Trophoblast cell (in vitro differentiated cells and primary cell): ENCODE measurements around the gene NCBP2.

Experiments
- DNase-seq, 2 donors: peaks; one replicate each; pipeline ENCODE4 v3.0.0-alpha.2; 2016
- H2AFZ ChIP-seq: 2 replicates; pipeline ENCODE4 v1.6.1; 2013; ENCODE audit warnings: low read length, moderate library complexity, mild to moderate bottlenecking; ENCODE audit not compliant: insufficient read depth, poor library complexity
- H2AK5ac ChIP-seq: 2 replicates; pipeline ENCODE4 v1.6.1; 2013; ENCODE audit warnings: mild to moderate bottlenecking, low read length
- H2BK120ac ChIP-seq: 2 replicates; pipeline ENCODE4 v1.6.1; 2013; ENCODE audit warnings: low read length, mild to moderate bottlenecking, moderate library complexity; ENCODE audit not compliant: insufficient read depth, poor library complexity
- H2BK12ac ChIP-seq: 2 replicates; pipeline ENCODE4 v1.6.1; 2013; ENCODE audit warnings: mild to moderate bottlenecking, low read length, moderate library complexity
- H2BK5ac ChIP-seq: 2 replicates; pipeline ENCODE4 v1.6.1; 2013; ENCODE audit warnings: low read length, low read depth, moderate library complexity, mild to moderate bottlenecking; ENCODE audit not compliant: poor library complexity
- H3K14ac ChIP-seq: 2 replicates; pipeline ENCODE4 v1.6.1; 2013; ENCODE audit warnings: mild to moderate bottlenecking, low read length
- H3K18ac ChIP-seq: 2 replicates; pipeline ENCODE4 v1.6.1; 2013; ENCODE audit warnings: mild to moderate bottlenecking, low read length
- H3K23ac ChIP-seq: 2 replicates; pipeline ENCODE4 v1.6.1; 2013; ENCODE audit warnings: low read length
- H3K27ac ChIP-seq: 2 replicates; pipeline ENCODE4 v1.5.1; 2013; ENCODE audit warnings: low read depth, mild to moderate bottlenecking, inconsistent platforms, low read length, moderate library complexity
- H3K27me3 ChIP-seq: 2 replicates; pipeline ENCODE4 v1.6.1; 2013; ENCODE audit warnings: inconsistent platforms, mild to moderate bottlenecking, low read length, moderate library complexity; ENCODE audit not compliant: insufficient read depth
- H3K36me3 ChIP-seq, 2 experiments: 1 replicate in 1 of 2; 2 replicates in 1 of 2; pipeline ENCODE4 v1.6.1; 2013; ENCODE audit warnings: low read length in 2 of 2, mild to moderate bottlenecking in 2 of 2, moderate library complexity in 1 of 2; ENCODE audit not compliant: insufficient read depth in 2 of 2, control insufficient read depth in 1 of 2
- H3K4ac ChIP-seq: 2 replicates; pipeline ENCODE4 v1.6.1; 2013; ENCODE audit warnings: low read depth, mild to moderate bottlenecking, low read length, moderate library complexity
- H3K4me1 ChIP-seq, 2 experiments: 1 replicate in 1 of 2; 2 replicates in 1 of 2; pipeline ENCODE4 v1.6.1; 2013; ENCODE audit warnings: low read length in 2 of 2, mild to moderate bottlenecking in 2 of 2, moderate library complexity in 1 of 2; ENCODE audit not compliant: insufficient read depth in 2 of 2, control insufficient read depth in 1 of 2
- H3K4me2 ChIP-seq: 2 replicates; pipeline ENCODE4 v1.6.1; 2013; ENCODE audit warnings: inconsistent platforms, mild to moderate bottlenecking, low read length, moderate library complexity
- H3K4me3 ChIP-seq: 2 replicates; pipeline ENCODE4 v1.5.1; 2013; ENCODE audit warnings: mild to moderate bottlenecking, low read depth, low read length, inconsistent platforms
- H3K79me1 ChIP-seq: one replicate; pipeline ENCODE4 v1.6.1; 2013; ENCODE audit warnings: low read length
- H3K79me2 ChIP-seq: 2 replicates; pipeline ENCODE4 v1.6.1; 2013; ENCODE audit warnings: low read length, mild to moderate bottlenecking; ENCODE audit not compliant: control insufficient read depth, insufficient read depth, poor library complexity
- H3K9ac ChIP-seq: 2 replicates; pipeline ENCODE4 v1.6.1; 2013; ENCODE audit warnings: mild to moderate bottlenecking, low read length
- H3K9me3 ChIP-seq: 2 replicates; pipeline ENCODE4 v1.6.1; 2013; ENCODE audit warnings: low read depth, mild to moderate bottlenecking, control low read depth, inconsistent platforms, low read length; ENCODE audit not compliant: insufficient read depth
- H4K12ac ChIP-seq: 2 replicates; pipeline ENCODE4 v1.6.1; 2013; ENCODE audit warnings: low read depth, mild to moderate bottlenecking, low read length, moderate library complexity
- H4K8ac ChIP-seq: 2 replicates; pipeline ENCODE4 v1.6.1; 2013; ENCODE audit warnings: low read depth, mild to moderate bottlenecking, low read length, moderate library complexity
- H4K91ac ChIP-seq: one replicate; pipeline ENCODE4 v1.6.1; 2013; ENCODE audit warnings: low read depth, mild to moderate bottlenecking, low read length, moderate library complexity
- WGBS: extraction: QIAGEN DNeasy Blood & Tissue Kit; methylation state at CpG from one replicate; pipeline ENCODE4 v1.1.7; 2013; ENCODE audit warnings: missing lambda C conversion rate; ENCODE audit not compliant: insufficient read length, insufficient coverage; ENCODE audit errors: extremely low coverage; 5-methylcytosine and 5-hydroxymethylcytosine counted together

NCBP2 gene

GRCh38 chr3:196932600-196932999 is 9.7 kb downstream of the NCBP2 start:
- no peak overlapping the region for H3K23ac ChIP-seq
- H4K91ac ChIP-seq = no peak overlapping the region
- no peak overlapping the region for H4K12ac ChIP-seq
- H3K36me3 ChIP-seq = peaks cover 19 to 59% of the 10 kb centered on the region in 2 experiments
- no peak overlapping the region for H2BK12ac ChIP-seq
- no peak overlapping the region for H2AFZ ChIP-seq
- no peak overlapping the region for H3K9ac ChIP-seq
- no peak overlapping the region for H3K4ac ChIP-seq
- no peak overlapping the region for H3K4me3 ChIP-seq
- H3K9me3 ChIP-seq = peaks cover 5% of the 10 kb centered on the region
- no peak overlapping the region for H2BK120ac ChIP-seq
- no peak for DNase-seq
- no peaks in the 10 kb centered on the region for H3K79me2 ChIP-seq
- no peaks in the 10 kb centered on the region for H3K79me1 ChIP-seq
- H3K4me1 ChIP-seq = no peaks in the 10 kb centered on the region
- WGBS = no CpG with 5 or more reads among the region's 3 CpGs
- H3K14ac ChIP-seq = no peak overlapping the region
- H3K18ac ChIP-seq = no peak overlapping the region
- H3K27me3 ChIP-seq = no peaks in the 10 kb centered on the region
- H2AK5ac ChIP-seq = no peak overlapping the region
- no peak overlapping the region for H4K8ac ChIP-seq
- no peak overlapping the region for H3K4me2 ChIP-seq
- H2BK5ac ChIP-seq = no peak overlapping the region
- H3K27ac ChIP-seq = no peak overlapping the region

- Histone ChIP-seq H4K8ac (no peak overlapping the region), H3K4me3 (no peak overlapping the region), H4K12ac (no peak overlapping the region), H3K9ac (no peak overlapping the region), H2BK120ac (no peak overlapping the region), H4K91ac (no peak overlapping the region), H2BK12ac (no peak overlapping the region), H3K4ac (no peak overlapping the region), H3K79me1 (no peaks in the 10 kb centered on the region), H3K23ac (no peak overlapping the region), H3K9me3 (peaks cover 3% of the 10 kb centered on the region), H3K27ac (no peak overlapping the region), H3K36me3 (peaks cover 17 to 53% of the 10 kb centered on the region in 2 experiments), H3K4me1 (no peaks in the 10 kb centered on the region), H3K18ac (no peak overlapping the region), H3K4me2 (no peak overlapping the region), H3K79me2 (no peaks in the 10 kb centered on the region), H2AK5ac (no peak overlapping the region), H3K14ac (no peak overlapping the region), H3K27me3 (no peaks in the 10 kb centered on the region), H2BK5ac (no peak overlapping the region), H2AFZ (no peak overlapping the region)
- no peak for DNase-seq
- no CpG with 5 or more reads among the region's 12 CpGs for WGBS
Observed at GRCh38 chr3:196931828-196932587, 10.3 kb downstream of the NCBP2 start.

GRCh38 chr3:196931157-196931556 is 11.2 kb downstream of the NCBP2 start:
- no peak overlapping the region for H3K14ac ChIP-seq
- no peak overlapping the region for H3K23ac ChIP-seq
- H3K27ac ChIP-seq = no peak overlapping the region
- no peak overlapping the region for H2AFZ ChIP-seq
- H3K79me2 ChIP-seq = no peaks in the 10 kb centered on the region
- H3K18ac ChIP-seq = no peak overlapping the region
- WGBS = no CpG with 5 or more reads among the region's 4 CpGs
- no peak overlapping the region for H4K12ac ChIP-seq
- no peak overlapping the region for H3K4me3 ChIP-seq
- H3K36me3 ChIP-seq = peaks cover 15 to 46% of the 10 kb centered on the region in 2 experiments
- H3K4ac ChIP-seq = no peak overlapping the region
- H2AK5ac ChIP-seq = no peak overlapping the region
- H2BK5ac ChIP-seq = no peak overlapping the region
- H2BK120ac ChIP-seq = no peak overlapping the region
- no peak overlapping the region for H4K91ac ChIP-seq
- H3K4me1 ChIP-seq = no peaks in the 10 kb centered on the region
- peaks cover 3% of the 10 kb centered on the region for H3K9me3 ChIP-seq
- H2BK12ac ChIP-seq = no peak overlapping the region
- H4K8ac ChIP-seq = no peak overlapping the region
- H3K4me2 ChIP-seq = no peak overlapping the region
- H3K27me3 ChIP-seq = no peaks in the 10 kb centered on the region
- no peaks in the 10 kb centered on the region for H3K79me1 ChIP-seq
- no peak for DNase-seq
- no peak overlapping the region for H3K9ac ChIP-seq

GRCh38 chr3:196927571-196928453 is 14.5 kb downstream of the NCBP2 start:
- Histone ChIP-seq H2AFZ (no peak overlapping the region), H2AK5ac (no peak overlapping the region), H3K79me2 (no peaks in the 10 kb centered on the region), H3K9me3 (peaks cover 1% of the 10 kb centered on the region), H2BK12ac (no peak overlapping the region), H3K23ac (no peak overlapping the region), H3K4me3 (no peak overlapping the region), H3K18ac (no peak overlapping the region), H3K9ac (no peak overlapping the region), H4K91ac (no peak overlapping the region), H3K4me2 (no peak overlapping the region), H3K4ac (no peak overlapping the region), H3K27ac (no peak overlapping the region), H3K79me1 (no peaks in the 10 kb centered on the region), H3K4me1 (no peaks in the 10 kb centered on the region), H4K12ac (no peak overlapping the region), H3K14ac (no peak overlapping the region), H2BK5ac (no peak overlapping the region), H3K36me3 (peaks cover 14 to 27% of the 10 kb centered on the region in 2 experiments), H2BK120ac (no peak overlapping the region), H3K27me3 (no peaks in the 10 kb centered on the region), H4K8ac (no peak overlapping the region)
- no peak for DNase-seq
- WGBS = no CpG with 5 or more reads among the region's 7 CpGs
